K562 (cell line): ENCODE results near the gene IZUMO4. TPM values are rescaled to one million over a fixed set of nuclear protein-coding genes. Genes with fewer than 3 reads are reported as not detected.
A peak's percentile ranks its signal among the peaks of the same experiment; 100 is the strongest.

Experiments
- ATAC-seq: fragments of 200-7000 bp; cut with Tn5 transposase; 3 replicates; pipeline ENCODE4 v1.9.1; 2020; ENCODE audit warnings: moderate library complexity
- BruUV-seq: library from RNA; stranded (reverse); fragments of 400-500 nt; replicated peaks from 2 replicates; lab custom pipeline; 2021; lab: Mats Ljungman, UMichigan
- CTCF ChIA-PET: fragments of 300-600 bp; formaldehyde crosslinking; extraction: SDS; loops from one replicate; lab custom pipeline; 2021; ENCODE audit warnings: low intra/inter-chr PET ratio; lab: Yijun Ruan, JAX
- POLR2A ChIA-PET: fragments of 300-600, 350-650 bp; sonication (Branson Sonifier 250); formaldehyde crosslinking; extraction: SDS; loops from one replicate; lab custom pipeline; 2021; ENCODE audit warnings: antibody characterized with exemption, inconsistent platforms; lab: Yijun Ruan, JAX
- DNase-seq, 4 experiments: peaks; one replicate each; pipeline versions ENCODE4 v3.0.0 to v3.0.0-alpha.2; 2011 to 2018; ENCODE audit warnings: low spot score in 3 of 4, mixed read lengths in 3 of 4; ENCODE audit errors: extremely low read depth in 1 of 4
- FAIRE-seq: peaks from 2 replicates; lab custom pipeline; 2011; peaks lifted over from hg19 to GRCh38; lab: Jason Lieb, UNC
- H2AFZ ChIP-seq: 2 replicates; pipeline ENCODE4 v1.6.0; 2011; ENCODE audit warnings: low read depth, low read length, control low read depth, inconsistent platforms
- H3K27ac ChIP-seq: fragments of 200-600 bp; 3 replicates; pipeline ENCODE4 v1.8.0; 2011; ENCODE audit warnings: low read depth, mild to moderate bottlenecking, control low read depth, inconsistent platforms, low read length, moderate library complexity, mixed read lengths; ENCODE audit errors: extremely low read depth
- H3K27me3 ChIP-seq, 2 experiments: fragments of 300-600 bp in 1 of 2; 2 replicates in 1 of 2; 3 replicates in 1 of 2; pipeline versions ENCODE4 v1.6.0 to v1.8.0; 2011; ENCODE audit warnings: inconsistent platforms in 2 of 2, low read length in 2 of 2, mild to moderate bottlenecking in 1 of 2, mixed read lengths in 1 of 2, moderate library complexity in 1 of 2; ENCODE audit not compliant: control insufficient read depth in 2 of 2, insufficient read depth in 2 of 2
- H3K36me3 ChIP-seq: fragments of 300-600 bp; 3 replicates; pipeline ENCODE4 v1.8.0; 2011; ENCODE audit warnings: mild to moderate bottlenecking, low read length, inconsistent platforms; ENCODE audit not compliant: control insufficient read depth, insufficient read depth
- H3K4me1 ChIP-seq, 2 experiments: fragments of 200-600 bp in 1 of 2; replicated peaks in 1 of 2; 2 replicates in 1 of 2; 3 replicates in 1 of 2; pipeline versions ENCODE4 v1.5.1 to v1.8.0; 2011; ENCODE audit warnings: inconsistent platforms in 2 of 2, low read length in 2 of 2, mild to moderate bottlenecking in 1 of 2, mixed read lengths in 1 of 2, moderate library complexity in 1 of 2; ENCODE audit not compliant: control insufficient read depth in 2 of 2, insufficient read depth in 2 of 2
- H3K4me2 ChIP-seq: 2 replicates; pipeline ENCODE4 v1.6.1; 2011; ENCODE audit warnings: low read length, control low read depth, inconsistent platforms, mixed read lengths; ENCODE audit not compliant: insufficient read depth
- H3K4me3 ChIP-seq: fragments of 200-600 bp; sonication (generic), shearing (Covaris generic); 2 replicates; pipeline ENCODE4 v1.5.1; 2016; ENCODE audit warnings: control low read depth, inconsistent platforms
- H3K79me2 ChIP-seq: fragments of 200-600 bp; 3 replicates; pipeline ENCODE4 v1.8.0; 2011; ENCODE audit warnings: low read length, inconsistent platforms; ENCODE audit not compliant: control insufficient read depth, insufficient read depth
- H3K9ac ChIP-seq, 2 experiments: 2 replicates each; pipeline versions ENCODE4 v1.6.0 to v1.6.1; 2011; ENCODE audit warnings: low read depth in 2 of 2, low read length in 2 of 2, control low read depth in 1 of 2, inconsistent platforms in 1 of 2, mild to moderate bottlenecking in 1 of 2, mixed read lengths in 1 of 2; ENCODE audit not compliant: insufficient read depth in 1 of 2
- H3K9me1 ChIP-seq: one replicate; pipeline ENCODE4 v1.6.0; 2011; ENCODE audit warnings: inconsistent platforms, mild to moderate bottlenecking, low read length, moderate library complexity; ENCODE audit not compliant: control insufficient read depth, insufficient read depth
- H3K9me3 ChIP-seq: replicated peaks from 2 replicates; pipeline ENCODE4 v1.5.1; 2011; ENCODE audit warnings: low read depth, low read length, inconsistent platforms; ENCODE audit not compliant: control insufficient read depth, insufficient read depth
- H4K20me1 ChIP-seq: replicated peaks from 2 replicates; pipeline ENCODE4 v1.6.1; 2011; ENCODE audit warnings: low read length, inconsistent platforms, mixed read lengths; ENCODE audit not compliant: control insufficient read depth, insufficient read depth
- FOXA3 ChIP-seq, 2 experiments: fragments of 450-650 bp in 1 of 2; sonication (generic) in 1 of 2; formaldehyde crosslinking; IDR thresholded peaks in 1 of 2; conservative IDR thresholded peaks in 1 of 2; 2 replicates each; pipeline versions ENCODE4 v1.4.0 to v1.8.0; 2020 to 2022; ENCODE audit warnings: mild to moderate bottlenecking in 2 of 2, missing genetic modification reagents in 1 of 2
- POLR2G ChIP-seq: fragments of 200-400 bp; formaldehyde crosslinking; IDR thresholded peaks from 2 replicates; pipeline ENCODE4 v1.6.1; 2017; ENCODE audit warnings: low read depth, mild to moderate bottlenecking, antibody characterized with exemption, low read length, moderate library complexity
- WGBS: fragments of 100-300 bp; shearing (Covaris generic); methylation state at CpG from one replicate; pipeline ENCODE4 v1.1.6; 2016; ENCODE audit warnings: low coverage, mixed read lengths; ENCODE audit not compliant: insufficient coverage; ENCODE audit errors: missing lambda C conversion rate; 5-methylcytosine and 5-hydroxymethylcytosine counted together
- in situ Hi-C: fragments of 300-500 bp; cut with MboI; formaldehyde crosslinking; loops from 4 replicates; pipeline ENCODE4 v1.15.0; 2018; ENCODE audit warnings: inconsistent platforms, mixed read lengths
- intact Hi-C: fragments of 100-400 bp; cut with micrococcal nuclease; formaldehyde crosslinking; loops from 2 replicates; pipeline ENCODE4 v1.14.2; 2022
- polyA plus RNA-seq, 8 experiments: library from polyadenylated mRNA; depleted of rRNA in 4 of 8; stranded (reverse) in 5 of 8; unstranded in 3 of 8; fragments of >200 nt; fragmentation: Nextera tagmentation in 2 of 8; fragmentation: Illumina TruSeq in 1 of 8; extraction: Ambion mirVana in 2 of 8; extraction: Trizol in 1 of 8; gene quantifications; 2 replicates each; pipeline versions ENCODE4 v1.2.1 to v1.2.3, GENCODE V29; 2011 to 2014; ENCODE audit warnings: inconsistent platforms in 1 of 8, missing spikeins in 1 of 8
- total RNA-seq, 7 experiments: library from RNA; depleted of rRNA in 6 of 7; stranded (reverse); fragments of >200 nt in 6 of 7; fragmentation: Illumina TruSeq in 2 of 7; extraction: Trizol in 2 of 7; gene quantifications; 2 replicates each; pipeline versions ENCODE4 v1.2.1 to v1.2.3, GENCODE V29; 2011 to 2021; ENCODE audit warnings: low replicate concordance in 1 of 7
- TF ChIP-seq, protein P1 (sequence below): sonication (generic); formaldehyde crosslinking; IDR thresholded peaks from 2 replicates; pipeline ENCODE4 v1.8.1; 2023; ENCODE audit warnings: mild to moderate bottlenecking, missing genetic modification reagents

The IZUMO4 gene
- total and polyA plus RNA-seq, 9 of the 15 experiments (the other 6 are each of a cell fraction or from before 2014, with no cell fraction given): 0.07 to 3.9 (median 1.2) TPM

DNA sequence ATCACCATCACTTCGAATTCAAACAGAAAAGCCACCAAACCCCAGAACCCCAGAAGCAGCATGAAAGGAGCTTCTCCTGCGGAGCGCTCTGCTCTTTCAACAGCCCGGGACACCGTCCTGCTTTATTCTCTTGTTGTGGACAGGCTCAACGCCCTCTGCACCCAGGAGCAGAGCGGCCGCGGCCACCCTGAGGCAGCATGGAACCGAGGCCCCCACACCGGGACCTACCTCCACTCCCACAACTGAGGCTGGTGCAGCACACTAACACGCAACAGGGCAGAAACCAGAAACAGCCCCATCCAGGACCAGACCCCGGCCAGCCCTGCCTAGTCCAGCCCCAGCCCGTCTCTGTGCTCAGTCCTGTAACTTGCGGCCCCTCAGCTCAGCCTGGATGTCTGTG is 47.5 kb downstream of the IZUMO4 start:
- ChIA-PET CTCF (no interaction called here), POLR2A (interaction anchor here (0.7 kb wide), 1 partner anchor 11 kb away, joined by 4 read pairs; no protein-coding TSS in a partner anchor)
- TF ChIP-seq, protein P1, sequence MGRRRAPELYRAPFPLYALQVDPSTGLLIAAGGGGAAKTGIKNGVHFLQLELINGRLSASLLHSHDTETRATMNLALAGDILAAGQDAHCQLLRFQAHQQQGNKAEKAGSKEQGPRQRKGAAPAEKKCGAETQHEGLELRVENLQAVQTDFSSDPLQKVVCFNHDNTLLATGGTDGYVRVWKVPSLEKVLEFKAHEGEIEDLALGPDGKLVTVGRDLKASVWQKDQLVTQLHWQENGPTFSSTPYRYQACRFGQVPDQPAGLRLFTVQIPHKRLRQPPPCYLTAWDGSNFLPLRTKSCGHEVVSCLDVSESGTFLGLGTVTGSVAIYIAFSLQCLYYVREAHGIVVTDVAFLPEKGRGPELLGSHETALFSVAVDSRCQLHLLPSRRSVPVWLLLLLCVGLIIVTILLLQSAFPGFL (CRISPR knock-in tag): no peak
- TF ChIP-seq FOXA3 (CRISPR knock-in tag; conservative IDR thresholded peaks at IDR 0.05 in 1 of 2, IDR thresholded peaks at IDR 0.05 in 1 of 2) (no peak), POLR2G (peak; percentile 37; the same call in 1 of the 2 replicates)
- WGBS: 95% methylated on average over 15 of the region's 15 CpGs
- DNase-seq (no peak), FAIRE-seq (no peak), ATAC-seq (no peak)
- Histone ChIP-seq H3K4me2 (no peak overlapping the region), H3K27me3 (no peaks in the 10 kb centered on the region), H3K4me3 (no peak overlapping the region), H3K79me2 (peaks cover 93% of the 10 kb centered on the region), H3K9me3 (no peaks in the 10 kb centered on the region), H3K9me1 (peaks cover 11% of the 10 kb centered on the region), H3K36me3 (peaks cover 60% of the 10 kb centered on the region; the same call in 2 of the 3 replicates), H3K9ac (peak overlapping the region in 1 of 2 experiments; percentile 78; a peak in 1 of 4 replicates), H4K20me1 (peaks cover 13% of the 10 kb centered on the region), H3K4me1 (peaks cover 10 to 28% of the 10 kb centered on the region in 2 experiments; a peak in 4 of 5 replicates), H3K27ac (no peak overlapping the region), H2AFZ (no peak overlapping the region)
- in situ Hi-C loops: no loop called here
- BruUV-seq: no TSS peak
- intact Hi-C loops: no loop called here
